ENCODE results near the gene PPP1R12B. TPM values are rescaled to one million over a fixed set of nuclear protein-coding genes. Genes with fewer than 3 reads are reported as not detected.
"Not testable (repeated sequence)": the region's sequence is repeated elsewhere in the genome, so short reads cannot be mapped to it uniquely, and the experiment has no call there.

Gene PPP1R12B
- total RNA-seq, 1 donor from 2014 or later, result 49.1 TPM

DNA sequence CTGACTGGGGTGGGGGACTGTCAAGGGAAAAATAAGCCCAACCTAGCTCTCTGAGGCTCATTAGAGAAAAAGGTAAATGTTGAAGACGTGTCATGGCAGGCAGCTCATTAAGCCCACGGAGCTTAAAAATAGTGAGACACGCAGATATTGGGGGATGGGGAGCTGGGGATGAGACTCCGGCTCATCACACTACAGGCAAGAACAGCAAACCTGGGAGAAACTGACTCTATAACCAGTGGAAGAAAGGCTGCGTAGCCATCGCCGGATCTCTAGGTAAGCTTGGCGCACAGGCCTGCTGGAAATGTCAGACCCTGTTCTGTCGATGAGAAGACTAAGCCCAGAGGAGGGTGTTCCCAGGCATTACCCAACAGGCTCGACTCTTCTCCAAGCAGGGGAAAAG lies 283.7 kb downstream of the PPP1R12B start:
- DNase-seq (no peak), ATAC-seq (no peak)
- no peak overlapping the region for H3K27ac ChIP-seq
- TF ChIP-seq CTCF (IDR thresholded peaks at IDR 0.05), result no peak
- H3K27me3 ChIP-seq, result peaks cover 12% of the 10 kb centered on the region
- intact Hi-C loops (cut with DNase I), result no loop called here
- no peak overlapping the region for H3K4me3 ChIP-seq
- H3K4me1 ChIP-seq, result peaks cover 7% of the 10 kb centered on the region
- H3K36me3 ChIP-seq, result no peaks in the 10 kb centered on the region
- H3K9me3 ChIP-seq, result no peaks in the 10 kb centered on the region

DNA sequence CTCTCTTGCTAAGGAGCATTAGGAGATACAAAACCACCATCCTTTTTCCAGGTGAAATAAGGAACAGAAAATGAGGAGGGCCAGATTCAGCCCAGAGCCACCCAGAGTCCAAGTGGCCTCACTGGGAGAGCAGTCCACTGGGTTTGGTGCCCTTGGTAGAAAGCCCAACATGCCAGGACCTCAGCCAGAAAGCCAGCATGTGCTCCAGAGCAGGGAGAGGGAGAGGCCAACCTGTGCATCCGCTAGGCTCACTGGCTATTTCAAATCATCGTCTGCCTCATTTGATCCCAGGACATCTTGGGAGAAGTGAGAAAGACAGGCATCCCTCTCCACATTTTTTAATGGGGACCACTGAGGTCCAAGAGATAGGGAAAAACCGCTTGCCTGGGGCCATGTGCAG lies 287.7 kb downstream of the PPP1R12B start:
- H3K27me3 ChIP-seq; H3K36me3 ChIP-seq; intact Hi-C loops (cut with DNase I); ATAC-seq; H3K9me3 ChIP-seq; H3K4me3 ChIP-seq; H3K27ac ChIP-seq; H3K4me1 ChIP-seq; DNase-seq: not testable (repeated sequence)

GRCh38 chr1:202637321-202638018 lies 289.0 kb downstream of the PPP1R12B start:
- H3K4me3 ChIP-seq; H3K4me1 ChIP-seq; DNase-seq; intact Hi-C loops (cut with DNase I); ATAC-seq; H3K9me3 ChIP-seq; H3K36me3 ChIP-seq; H3K27ac ChIP-seq: not testable (repeated sequence)
- peaks cover 16% of the 10 kb centered on the region for H3K27me3 ChIP-seq

DNA sequence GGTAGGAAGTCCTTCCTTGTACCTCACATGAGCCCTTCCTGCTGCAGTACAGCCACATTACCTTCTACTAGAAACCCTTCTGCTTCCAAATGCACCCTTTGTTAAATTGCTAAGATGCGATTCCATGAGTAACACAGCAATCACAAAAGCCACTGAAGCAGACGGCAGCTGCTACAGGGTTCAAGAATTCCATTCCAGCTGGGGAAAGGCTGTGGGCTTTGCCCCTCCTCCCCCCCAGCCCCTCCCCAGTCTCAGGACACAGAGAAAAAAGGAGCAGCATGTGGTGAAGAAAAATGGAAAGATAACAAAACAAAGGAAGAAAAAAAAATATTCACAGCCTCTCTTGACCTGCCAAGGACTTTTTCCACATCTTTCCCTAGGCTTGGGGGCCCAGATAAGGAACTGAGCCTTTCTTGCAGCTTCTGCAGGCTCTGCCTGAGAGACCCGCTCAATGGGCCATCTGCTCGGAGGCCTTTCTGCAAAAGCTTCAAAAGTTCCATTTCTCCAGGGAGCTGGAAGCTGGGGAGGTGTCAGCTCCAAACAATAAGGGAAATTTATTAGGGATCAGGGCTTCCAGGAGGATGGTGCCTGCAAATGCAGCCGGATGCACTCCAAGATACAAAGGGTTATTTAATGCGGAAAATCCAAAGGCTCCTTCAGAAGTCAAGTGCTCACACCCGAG lies 289.7 kb downstream of the PPP1R12B start:
- no peak overlapping the region for H3K27ac ChIP-seq
- H3K27me3 ChIP-seq, result peaks cover 22% of the 10 kb centered on the region
- no peaks in the 10 kb centered on the region for H3K9me3 ChIP-seq
- H3K4me3 ChIP-seq, result no peak overlapping the region
- TF ChIP-seq CTCF (IDR thresholded peaks at IDR 0.05), result no peak
- DNase-seq, result no peak
- no peaks in the 10 kb centered on the region for H3K36me3 ChIP-seq
- peaks cover 12% of the 10 kb centered on the region for H3K4me1 ChIP-seq
- no peak for ATAC-seq
- intact Hi-C loops (cut with DNase I), result no loop called here

GRCh38 chr1:202638701-202639305 lies 290.3 kb downstream of the PPP1R12B start:
- Histone ChIP-seq H3K4me1 (peaks cover 18% of the 10 kb centered on the region), H3K27me3 (peaks cover 29% of the 10 kb centered on the region)
- H3K4me3 ChIP-seq; H3K9me3 ChIP-seq; H3K36me3 ChIP-seq; intact Hi-C loops (cut with DNase I); H3K27ac ChIP-seq; DNase-seq: not testable (repeated sequence)
- peak; percentile 30 for ATAC-seq

DNA sequence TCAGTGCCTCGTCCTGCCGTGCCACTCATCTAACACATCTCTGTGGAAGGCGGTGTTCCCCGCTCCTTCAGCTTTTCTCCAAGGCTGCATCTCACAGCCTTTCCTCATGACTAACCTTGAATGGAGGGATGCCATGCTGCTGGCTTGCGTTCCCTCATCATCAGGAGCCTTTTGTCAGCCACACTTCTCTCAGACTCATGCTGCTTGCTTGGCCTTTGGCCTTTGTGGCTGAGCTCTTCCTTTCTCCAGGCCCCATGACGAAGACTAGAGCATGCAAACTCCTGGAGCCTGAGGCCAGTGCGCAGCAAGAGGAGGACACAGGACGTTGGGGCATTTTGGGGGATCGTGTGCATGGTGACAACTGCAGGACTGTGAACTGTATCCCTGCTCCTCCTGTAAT lies 291.0 kb downstream of the PPP1R12B start:
- no peak overlapping the region for H3K4me3 ChIP-seq
- DNase-seq (no peak), ATAC-seq (no peak)
- H3K36me3 ChIP-seq, result no peaks in the 10 kb centered on the region
- H3K27ac ChIP-seq, result no peak overlapping the region
- no peaks in the 10 kb centered on the region for H3K9me3 ChIP-seq
- peaks cover 20% of the 10 kb centered on the region for H3K4me1 ChIP-seq
- no peak for TF ChIP-seq CTCF (IDR thresholded peaks at IDR 0.05)
- intact Hi-C loops (cut with DNase I), result no loop called here
- H3K27me3 ChIP-seq, result peaks cover 31% of the 10 kb centered on the region

DNA sequence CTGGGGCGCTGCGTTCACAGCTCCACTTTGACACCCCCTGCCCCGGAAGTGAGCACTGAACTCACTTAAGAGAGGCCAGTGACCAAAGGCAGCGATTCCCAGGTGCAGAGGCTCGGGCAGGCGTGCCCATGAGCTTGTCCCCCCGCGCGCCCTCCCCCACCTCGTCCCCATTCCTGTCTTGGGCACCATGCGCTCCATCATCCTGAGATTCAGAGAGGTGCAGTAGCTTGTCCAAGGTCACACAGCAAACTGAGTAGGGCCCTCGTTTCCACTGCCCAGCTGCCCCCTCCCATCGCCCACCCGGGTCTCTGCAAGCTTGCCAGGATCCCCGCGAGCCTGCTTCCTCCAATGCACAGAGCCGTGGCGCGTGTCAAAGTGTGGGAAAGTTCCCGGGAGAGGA lies 293.7 kb downstream of the PPP1R12B start:
- no peak for DNase-seq
- H3K4me3 ChIP-seq, result no peak overlapping the region
- no peak for ATAC-seq
- no peak for TF ChIP-seq CTCF (IDR thresholded peaks at IDR 0.05)
- H3K9me3 ChIP-seq, result no peaks in the 10 kb centered on the region
- H3K27me3 ChIP-seq, result peaks cover 31% of the 10 kb centered on the region
- H3K4me1 ChIP-seq, result peaks cover 20% of the 10 kb centered on the region
- intact Hi-C loops (cut with DNase I), result no loop called here
- H3K27ac ChIP-seq, result no peak overlapping the region
- no peaks in the 10 kb centered on the region for H3K36me3 ChIP-seq

All from upper lobe of right lung (tissue), 1 donor.